ENCODE results near the gene KLHL2.
"Not testable (repeated sequence)": the region's sequence is repeated elsewhere in the genome, so short reads cannot be mapped to it uniquely, and the experiment has no call there.

- not testable (repeated sequence) for TF ChIP-seq CTCF (IDR thresholded peaks at IDR 0.05; ENCODE audit: extremely low read depth in 1 of 2, insufficient read depth in 1 of 2, low read depth in 1 of 2, low read length in 2 of 2); MAX (IDR thresholded peaks at IDR 0.05; ENCODE audit: insufficient read depth, insufficient read length); MYC (IDR thresholded peaks at IDR 0.05; ENCODE audit: low read depth, low read length); EZH2 (IDR thresholded peaks at IDR 0.05; ENCODE audit: borderline replicate concordance, low read depth, low read length, severe bottlenecking)
These were observed 20.0 kb downstream of the KLHL2 start for GRCh38 chr4:165227401-165227800.

Data from endothelial cell of umbilical vein (primary cell).